DLD1 (cell line): ENCODE results near the gene CAPN12.

ENCODE experiments used
- in situ Hi-C: cut with HindIII; loops from 2 replicates; pipeline ENCODE4 v1.10.0; 2017; ENCODE audit warnings: low sequenced_read_pairs

Gene CAPN12

GRCh38 chr19:38698225-38699026 lies 45.8 kb downstream of the CAPN12 start:
- in situ Hi-C loops = no loop called here

- in situ Hi-C loops = no loop called here
Measured at GRCh38 chr19:38697641-38698071, 46.6 kb downstream of the CAPN12 start.

DNA sequence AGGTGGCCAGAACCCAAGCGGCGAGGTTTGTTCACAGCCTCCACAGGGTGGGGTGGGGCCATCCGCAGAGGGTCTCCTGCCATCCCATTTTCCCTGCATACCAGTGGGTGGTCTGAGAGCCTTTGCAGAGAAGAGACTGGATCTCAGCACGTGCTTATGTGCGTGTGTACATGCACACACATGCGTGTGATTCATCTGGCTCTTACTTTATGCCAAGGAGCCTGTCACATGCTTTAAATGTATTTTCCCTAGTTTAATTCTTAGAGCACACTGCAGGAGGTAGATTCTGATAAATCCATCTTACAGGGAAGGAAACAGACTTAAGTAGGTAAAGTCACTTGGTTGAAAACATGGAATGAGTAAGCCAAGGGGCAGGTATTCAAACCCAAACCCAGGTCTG lies 47.1 kb downstream of the CAPN12 start:
- in situ Hi-C loops = no loop called here

DNA sequence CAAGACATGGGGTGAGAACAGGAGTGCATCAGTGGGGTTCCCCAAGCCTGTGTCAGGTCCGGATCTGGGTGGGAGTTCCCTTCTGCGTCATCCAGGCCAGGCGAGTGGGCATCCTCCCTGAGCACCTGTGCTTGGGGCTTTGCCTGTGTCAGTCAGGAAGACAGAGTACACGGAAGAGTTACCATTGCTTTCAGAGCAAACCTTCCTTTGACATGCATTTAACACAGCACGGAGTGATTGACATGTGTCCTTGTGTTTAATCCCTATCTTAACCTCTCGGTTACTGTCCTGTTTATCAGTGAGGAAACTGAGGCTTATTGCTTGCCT lies 47.6 kb downstream of the CAPN12 start:
- in situ Hi-C loops = no loop called here

DNA sequence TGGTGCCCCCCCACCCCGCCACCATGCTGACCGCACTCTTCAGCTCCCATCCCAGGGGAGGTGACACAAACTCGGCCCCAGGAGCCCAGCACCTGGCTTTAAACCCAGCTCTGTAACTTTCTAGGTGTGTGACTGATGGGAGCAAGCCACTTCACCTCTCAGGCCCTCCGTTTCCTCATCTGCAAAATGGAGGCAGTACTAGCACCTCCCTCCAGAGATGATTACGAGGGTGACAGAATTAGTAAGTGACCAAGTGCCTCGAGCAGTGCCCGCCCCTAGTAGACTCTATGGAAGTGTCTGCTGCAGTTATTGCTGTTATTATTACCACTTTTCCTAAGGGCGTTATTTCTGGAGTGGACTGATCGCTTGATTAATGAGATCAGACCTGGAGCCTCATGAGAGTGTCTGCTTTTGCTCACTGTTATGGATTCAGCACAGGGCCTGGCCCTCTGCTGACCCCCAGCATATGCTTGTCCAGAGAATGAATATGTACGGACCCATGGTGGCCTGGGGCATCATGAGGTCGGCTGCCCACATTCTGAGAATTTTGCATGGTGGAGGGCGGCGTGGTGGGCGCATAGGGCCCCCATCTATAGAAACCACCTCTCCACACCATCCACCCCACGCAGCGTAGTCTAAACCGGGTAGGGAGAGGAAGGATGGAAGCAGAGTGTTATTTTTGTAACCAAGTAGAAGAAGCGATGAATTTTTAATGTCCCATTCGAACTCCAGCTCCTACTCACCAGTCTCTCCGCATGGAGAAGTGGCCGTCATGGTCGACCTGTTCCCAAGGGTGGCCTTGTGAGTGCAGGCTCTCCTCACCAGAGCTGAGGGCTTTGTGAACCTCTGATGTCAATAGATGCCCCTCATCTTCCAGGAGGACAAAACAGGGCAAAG lies 48.2 kb downstream of the CAPN12 start:
- in situ Hi-C loops = no loop called here

DNA sequence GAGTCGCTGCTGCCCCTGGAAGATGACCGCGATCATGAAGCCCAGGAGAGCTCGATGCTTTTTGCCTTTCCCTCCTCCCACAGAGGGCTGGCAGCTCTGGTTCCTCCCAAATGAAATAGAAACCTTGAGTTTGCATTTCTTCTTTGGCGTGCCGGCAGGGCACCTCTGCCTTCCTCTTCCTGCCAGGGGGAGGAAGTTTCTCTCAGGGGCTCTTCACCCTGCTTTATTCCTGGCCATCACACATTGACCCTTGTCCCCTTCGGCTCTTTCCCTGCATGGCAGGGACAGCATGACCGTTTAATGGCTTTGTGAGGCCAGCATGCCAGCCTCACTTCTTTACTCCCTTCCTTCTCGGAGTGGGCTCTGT lies 49.0 kb downstream of the CAPN12 start:
- in situ Hi-C loops = no loop called here

DNA sequence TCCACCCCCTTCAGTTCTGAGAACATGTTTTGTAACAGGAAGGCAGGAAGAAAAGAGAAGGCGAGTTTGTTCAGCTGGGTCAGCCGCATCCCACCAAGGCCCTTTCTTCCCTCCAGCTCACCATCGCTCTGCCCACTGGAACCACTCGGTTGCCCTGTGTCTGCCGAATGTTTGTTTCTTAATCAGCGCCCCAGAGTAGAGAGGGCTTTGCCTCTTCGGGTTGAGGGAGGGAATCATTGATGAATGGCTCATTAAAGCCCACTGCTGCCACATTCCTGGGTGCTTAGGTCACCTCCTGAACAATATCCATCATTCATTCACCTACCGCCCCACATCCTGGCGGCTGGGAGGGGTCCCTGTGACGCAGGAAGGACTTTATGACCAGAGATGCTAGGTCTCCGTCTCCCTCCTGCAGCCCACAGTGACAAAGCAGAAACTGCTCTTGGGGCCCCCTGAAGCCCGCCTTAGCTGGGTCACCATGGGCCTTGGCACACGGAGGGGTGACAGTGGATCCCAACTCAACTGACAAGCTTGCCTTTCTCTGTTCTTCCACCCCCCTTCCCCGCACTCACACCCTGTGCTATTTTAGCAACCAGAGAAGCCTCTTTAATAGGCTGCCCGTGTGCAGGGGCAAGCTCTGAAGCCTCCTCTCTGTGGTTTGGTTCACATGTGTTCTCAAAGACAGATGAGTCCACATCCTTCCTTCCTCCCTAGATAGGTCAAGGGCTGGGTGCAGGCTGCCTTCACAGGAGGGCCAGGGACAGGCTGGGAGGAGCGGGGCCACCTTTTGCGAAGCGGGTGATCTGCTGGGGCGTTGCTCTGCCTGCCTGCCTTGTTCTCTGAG lies 50.7 kb downstream of the CAPN12 start:
- in situ Hi-C loops = no loop called here

- in situ Hi-C loops = no loop called here
Measured at GRCh38 chr19:38692458-38693379, 51.6 kb downstream of the CAPN12 start.

DNA sequence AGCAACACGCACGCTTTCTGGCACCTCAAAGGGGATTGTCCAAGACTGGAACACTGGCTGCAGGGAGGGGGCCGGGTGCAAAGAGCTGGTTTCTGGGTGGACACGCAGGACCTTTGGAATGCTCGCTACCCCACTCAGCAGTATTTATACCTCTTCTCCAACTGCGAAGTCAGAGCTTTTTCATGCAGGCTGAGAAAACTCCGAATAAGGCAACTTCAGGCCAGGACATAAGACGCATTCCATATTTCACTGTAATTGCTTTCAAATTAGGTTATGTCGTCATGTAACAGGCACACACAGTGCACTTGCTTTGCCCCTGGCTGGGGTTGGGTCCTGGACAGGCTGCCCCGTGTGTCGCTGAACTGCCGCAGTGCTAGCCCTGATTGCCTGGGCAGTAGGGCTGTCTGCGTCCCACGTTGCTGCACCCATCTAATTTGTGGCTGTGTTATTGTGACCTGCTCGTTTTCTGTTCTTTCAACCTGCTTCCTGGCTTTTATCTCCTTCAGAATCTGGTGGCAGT lies 52.3 kb downstream of the CAPN12 start:
- in situ Hi-C loops = no loop called here

DNA sequence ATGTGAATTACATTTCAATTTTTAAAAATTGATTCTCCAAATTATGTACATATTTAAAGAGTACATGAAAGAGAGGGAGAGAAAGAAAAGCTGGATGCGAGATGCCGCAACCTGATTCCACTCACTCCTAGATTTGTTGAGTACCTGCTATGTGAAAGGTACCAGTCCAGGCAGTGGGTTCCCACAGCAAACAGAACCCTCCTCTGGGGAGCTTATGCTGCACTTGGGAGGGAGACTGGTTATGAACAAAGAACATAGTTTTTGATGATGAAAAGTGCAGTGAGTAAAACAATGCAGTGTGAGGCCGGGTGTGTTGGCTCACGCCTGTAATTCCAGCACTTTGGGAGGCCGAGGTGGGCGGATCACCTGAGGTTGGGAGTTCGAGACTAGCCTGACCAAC lies 53.4 kb downstream of the CAPN12 start:
- in situ Hi-C loops = no loop called here

GRCh38 chr19:38690146-38690545 lies 54.1 kb downstream of the CAPN12 start:
- in situ Hi-C loops = no loop called here

DNA sequence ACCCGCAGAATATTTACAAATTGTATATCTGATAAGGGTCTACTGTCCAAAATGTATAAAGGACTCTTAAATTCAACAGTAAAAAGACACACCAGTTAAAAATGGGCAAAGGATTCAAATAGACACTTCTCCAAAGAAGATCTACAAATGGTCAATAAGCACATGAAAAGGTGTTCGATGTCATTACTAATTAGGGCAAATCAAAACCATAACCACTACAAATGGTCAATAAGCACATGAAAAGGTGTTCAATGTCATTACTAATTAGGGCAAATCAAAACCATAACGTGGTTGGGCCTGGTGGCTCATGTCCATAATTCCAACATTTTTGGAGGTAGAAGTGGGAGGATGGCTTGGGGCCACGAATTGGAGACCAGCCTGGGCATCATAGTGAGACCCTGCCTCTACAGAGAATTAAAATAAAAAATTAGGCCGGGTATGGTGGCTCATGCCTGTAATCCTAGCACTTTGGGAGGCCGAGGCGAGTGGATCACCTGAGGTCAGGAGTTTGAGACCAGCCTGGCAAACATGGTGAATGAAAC lies 56.4 kb downstream of the CAPN12 start:
- in situ Hi-C loops = no loop called here

- in situ Hi-C loops = no loop called here
Measured at GRCh38 chr19:38686530-38686888, 57.8 kb downstream of the CAPN12 start.

GRCh38 chr19:38685666-38686529 lies 58.4 kb downstream of the CAPN12 start:
- in situ Hi-C loops = no loop called here

DNA sequence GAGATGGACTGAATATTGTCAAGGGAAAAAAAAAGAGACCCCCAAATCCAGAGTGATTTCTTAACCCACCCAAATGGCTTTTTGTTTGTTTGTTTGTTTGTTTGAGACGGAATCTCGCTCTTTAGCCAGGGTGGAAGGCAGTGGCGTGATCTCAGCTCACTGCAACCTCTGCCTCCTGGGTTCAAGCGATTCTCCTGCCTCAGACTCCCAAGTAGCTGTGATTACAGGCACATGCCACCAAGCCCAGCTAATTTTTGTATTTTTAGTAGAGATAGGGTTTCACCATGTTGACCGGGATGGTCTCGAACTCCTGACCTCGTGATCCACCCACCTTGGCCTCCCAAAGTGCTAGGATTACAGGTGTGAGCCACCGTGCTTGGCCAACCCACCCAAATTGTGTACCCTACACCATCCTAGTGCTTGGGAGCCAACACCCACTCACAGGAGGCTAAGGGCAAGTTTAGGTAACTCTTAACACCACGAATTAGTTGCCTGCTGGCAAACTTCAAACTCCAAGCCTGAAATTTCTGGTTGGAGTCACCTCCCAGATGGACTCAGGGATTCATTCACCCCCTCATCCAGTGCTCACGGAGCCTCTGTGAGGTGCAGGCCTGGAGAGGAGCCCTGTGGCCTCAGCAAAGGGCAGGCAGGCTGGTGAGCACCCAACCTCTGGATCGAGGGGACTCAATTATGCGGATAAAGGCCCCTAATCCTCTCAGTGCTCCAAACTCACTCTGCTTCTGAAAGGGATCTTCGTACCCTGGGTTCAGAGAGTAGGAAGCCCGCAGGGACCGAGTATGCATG lies 59.2 kb downstream of the CAPN12 start:
- in situ Hi-C loops = no loop called here

- in situ Hi-C loops = no loop called here
Measured at GRCh38 chr19:38684078-38684861, 60.0 kb downstream of the CAPN12 start.

DNA sequence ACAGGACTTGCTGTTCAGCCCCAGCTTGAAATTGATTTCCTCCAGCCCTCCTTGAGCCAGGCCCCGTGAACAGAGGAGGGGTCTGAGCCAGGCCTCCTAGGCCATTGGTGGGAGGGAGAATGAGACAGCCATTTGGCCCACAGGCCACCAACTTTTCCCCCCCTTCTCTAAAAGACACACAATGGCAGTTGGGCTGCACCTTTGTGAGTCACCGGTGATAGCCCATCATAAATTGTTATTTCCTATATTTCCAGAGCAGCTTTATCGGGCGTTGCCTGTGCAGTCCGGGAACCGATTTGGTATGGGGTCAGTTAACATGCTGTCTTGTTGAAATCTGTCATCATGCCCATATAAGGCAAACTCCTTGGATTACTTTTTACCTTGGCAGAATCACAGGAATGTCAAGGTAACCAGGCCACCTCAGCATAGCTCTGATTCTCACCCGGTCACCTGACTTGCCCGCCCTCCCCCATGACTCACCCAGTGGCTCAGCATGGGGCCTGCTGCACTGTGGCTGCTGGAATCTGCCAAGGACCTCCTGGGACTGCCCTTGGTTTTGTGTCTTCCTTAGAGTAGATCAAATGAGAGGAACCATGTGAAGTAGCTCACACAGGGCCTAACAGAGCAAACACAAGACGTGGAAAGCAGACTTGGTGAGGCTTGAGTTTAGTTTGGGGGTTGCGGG lies 60.7 kb downstream of the CAPN12 start:
- in situ Hi-C loops = no loop called here
